ENCODE data around the gene PACSIN3.

Gene PACSIN3

GRCh38 chr11:47164321-47164720 is 21.9 kb downstream of the PACSIN3 start:
- no peak for TF ChIP-seq CTCF (conservative IDR thresholded peaks at IDR 0.05; ENCODE audit: low read depth, low read length)
- no peak overlapping the region for H3K4me3 ChIP-seq (ENCODE audit: low read length)

GRCh38 chr11:47163898-47164297 is 22.3 kb downstream of the PACSIN3 start:
- no peak for TF ChIP-seq CTCF (conservative IDR thresholded peaks at IDR 0.05; ENCODE audit: low read depth, low read length)
- no peak for DNase-seq (ENCODE audit: low read depth)
- no peak overlapping the region for H3K4me3 ChIP-seq (ENCODE audit: low read length)

More at GRCh38 chr11:47164321-47164720, 21.9 kb downstream of the PACSIN3 start:
- no peak for DNase-seq (ENCODE audit: low read depth)

GRCh38 chr11:47163193-47163592 is 23.0 kb downstream of the PACSIN3 start:
- H3K4me3 ChIP-seq (ENCODE audit: low read length): no peak overlapping the region
- DNase-seq (ENCODE audit: low read depth): no peak
- TF ChIP-seq CTCF (conservative IDR thresholded peaks at IDR 0.05; ENCODE audit: low read depth, low read length): no peak

GRCh38 chr11:47162426-47162825 is 23.8 kb downstream of the PACSIN3 start:
- TF ChIP-seq CTCF (conservative IDR thresholded peaks at IDR 0.05; ENCODE audit: low read depth, low read length): no peak
- DNase-seq (ENCODE audit: low read depth): no peak
- no peak overlapping the region for H3K4me3 ChIP-seq (ENCODE audit: low read length)

GRCh38 chr11:47161890-47162289 is 24.3 kb downstream of the PACSIN3 start:
- H3K4me3 ChIP-seq (ENCODE audit: low read length): no peak overlapping the region
- DNase-seq (ENCODE audit: low read depth): no peak
- TF ChIP-seq CTCF (conservative IDR thresholded peaks at IDR 0.05; ENCODE audit: low read depth, low read length): no peak

GRCh38 chr11:47161134-47161854 is 24.9 kb downstream of the PACSIN3 start:
- peak; percentile 86 for TF ChIP-seq CTCF (conservative IDR thresholded peaks at IDR 0.05; ENCODE audit: low read depth, low read length)
- DNase-seq (ENCODE audit: low read depth): no peak
- H3K4me3 ChIP-seq (ENCODE audit: low read length): no peak overlapping the region

- no peak for TF ChIP-seq CTCF (conservative IDR thresholded peaks at IDR 0.05; ENCODE audit: low read depth, low read length)
- DNase-seq (ENCODE audit: low read depth): no peak
- H3K4me3 ChIP-seq (ENCODE audit: low read length): no peak overlapping the region
Measured at GRCh38 chr11:47160753-47161133, 25.5 kb downstream of the PACSIN3 start.
